ENCODE data around the gene KLF9.
"Not testable (repeated sequence)": the region's sequence is repeated elsewhere in the genome, so short reads cannot be mapped to it uniquely, and the experiment has no call there.

The KLF9 gene

GRCh38 chr9:70403166-70403565, 11.3 kb downstream of the KLF9 start:
- no peak for DNase-seq

GRCh38 chr9:70402213-70402612, 12.2 kb downstream of the KLF9 start:
- no peak for DNase-seq

GRCh38 chr9:70401241-70401640, 13.2 kb downstream of the KLF9 start:
- not testable (repeated sequence) for DNase-seq

GRCh38 chr9:70400107-70400892, 14.2 kb downstream of the KLF9 start:
- no peak for DNase-seq

GRCh38 chr9:70399141-70399540, 15.3 kb downstream of the KLF9 start:
- DNase-seq: no peak

GRCh38 chr9:70398145-70398556, 16.3 kb downstream of the KLF9 start:
- DNase-seq: no peak

- DNase-seq: no peak
Measured at GRCh38 chr9:70395652-70396051, 18.8 kb downstream of the KLF9 start.

- no peak for DNase-seq
Measured at GRCh38 chr9:70392850-70393249, 21.6 kb downstream of the KLF9 start.

- DNase-seq: no peak
Measured at GRCh38 chr9:70392189-70392588, 22.3 kb downstream of the KLF9 start.

- no peak for DNase-seq
Measured at GRCh38 chr9:70390933-70391341, 23.5 kb downstream of the KLF9 start.

GRCh38 chr9:70389621-70390266, 24.7 kb downstream of the KLF9 start:
- DNase-seq: no peak

GRCh38 chr9:70389188-70389587, 25.3 kb downstream of the KLF9 start:
- DNase-seq: no peak

GRCh38 chr9:70387663-70388062, 26.8 kb downstream of the KLF9 start:
- DNase-seq: no peak

GRCh38 chr9:70385426-70385825, 29.0 kb downstream of the KLF9 start:
- DNase-seq: no peak

GRCh38 chr9:70382709-70383605, 31.5 kb downstream of the KLF9 start:
- DNase-seq: no peak

- no peak for DNase-seq
Measured at GRCh38 chr9:70382046-70382708, 32.3 kb downstream of the KLF9 start.

- DNase-seq: no peak
Measured at GRCh38 chr9:70374962-70375618, 39.4 kb downstream of the KLF9 start.

GRCh38 chr9:70367305-70367930, 47.0 kb downstream of the KLF9 start:
- no peak for DNase-seq

- DNase-seq: no peak
Measured at GRCh38 chr9:70363760-70364159, 50.7 kb downstream of the KLF9 start.

- no peak for DNase-seq
Measured at GRCh38 chr9:70362952-70363351, 51.5 kb downstream of the KLF9 start.

- DNase-seq: no peak
Measured at GRCh38 chr9:70355801-70356200, 58.7 kb downstream of the KLF9 start.

GRCh38 chr9:70352802-70353201, 61.7 kb downstream of the KLF9 start:
- no peak for DNase-seq
